NCI-H146 (cell line): Measurements from ENCODE around the gene CHST15.
A peak's percentile ranks its signal among the peaks of the same experiment; 100 is the strongest.
"Not testable (repeated sequence)": the region's sequence is repeated elsewhere in the genome, so short reads cannot be mapped to it uniquely, and the experiment has no call there.

ENCODE experiments used
- DNase-seq: peaks from one replicate; lab custom pipeline; 2025; lab: John Stamatoyannopoulos, UW

Gene CHST15

GRCh38 chr10:124044143-124044862 is 49.1 kb downstream of the CHST15 start:
- DNase-seq, result no peak

GRCh38 chr10:124043310-124044142 is 49.9 kb downstream of the CHST15 start:
- DNase-seq, result no peak

GRCh38 chr10:124042656-124043309 is 50.6 kb downstream of the CHST15 start:
- no peak for DNase-seq

GRCh38 chr10:124041675-124042445 is 51.5 kb downstream of the CHST15 start:
- no peak for DNase-seq

GRCh38 chr10:124040451-124041188 is 52.8 kb downstream of the CHST15 start:
- DNase-seq, result no peak

GRCh38 chr10:124039483-124040013 is 53.9 kb downstream of the CHST15 start:
- DNase-seq, result no peak

GRCh38 chr10:124037784-124038183 is 55.6 kb downstream of the CHST15 start:
- no peak for DNase-seq

GRCh38 chr10:124037286-124037685 is 56.1 kb downstream of the CHST15 start:
- no peak for DNase-seq

GRCh38 chr10:124036746-124037145 is 56.7 kb downstream of the CHST15 start:
- no peak for DNase-seq

- peak; percentile 44 for DNase-seq
These were observed 57.4 kb downstream of the CHST15 start for GRCh38 chr10:124035928-124036558.

- no peak for DNase-seq
These were observed 58.0 kb downstream of the CHST15 start for GRCh38 chr10:124035306-124035927.

GRCh38 chr10:124034576-124035305 is 58.7 kb downstream of the CHST15 start:
- DNase-seq, result not testable (repeated sequence)

- no peak for DNase-seq
These were observed 59.5 kb downstream of the CHST15 start for GRCh38 chr10:124033887-124034218.

GRCh38 chr10:124032971-124033886 is 60.2 kb downstream of the CHST15 start:
- no peak for DNase-seq

- DNase-seq, result no peak
These were observed 61.1 kb downstream of the CHST15 start for GRCh38 chr10:124032087-124032935.

- DNase-seq, result no peak
These were observed 62.8 kb downstream of the CHST15 start for GRCh38 chr10:124030492-124031110.

- DNase-seq, result no peak
These were observed 63.3 kb downstream of the CHST15 start for GRCh38 chr10:124030061-124030460.
